Medulla oblongata (tissue), 1 donor: ENCODE data around the gene TRPV5.

ENCODE experiments used
- DNase-seq: peaks from one replicate; pipeline ENCODE4 v3.0.0-alpha.2; 2015; ENCODE audit errors: extremely low spot score

Gene TRPV5

DNA sequence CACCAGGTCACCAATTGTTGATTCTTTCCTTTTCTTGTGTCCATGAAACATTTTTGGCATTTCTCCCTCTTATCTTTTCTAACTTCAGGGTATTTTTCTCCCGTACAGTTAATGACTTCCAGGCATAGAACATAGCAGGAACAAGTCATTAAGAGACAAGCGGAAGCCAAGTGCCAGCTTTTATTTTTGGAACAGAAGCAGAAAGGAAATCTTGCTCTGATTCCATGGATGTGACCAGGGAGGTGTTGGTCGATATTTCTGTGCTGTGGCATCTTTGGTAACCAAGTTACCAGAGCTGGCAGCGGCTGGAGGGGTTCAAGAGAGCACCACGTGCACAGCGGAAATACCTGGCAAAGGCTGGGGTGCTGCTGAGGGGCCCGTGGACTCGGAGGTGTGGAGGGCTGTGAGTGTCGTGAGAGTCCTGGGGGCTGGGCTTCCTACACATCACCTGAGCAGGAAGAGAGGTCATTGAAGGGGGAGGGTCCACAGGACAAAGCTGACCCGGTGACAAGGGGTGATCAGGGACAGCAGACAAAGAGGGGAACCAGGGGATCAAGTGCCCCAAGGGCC, 7.5 kb upstream of the TRPV5 start:
- no peak for DNase-seq

DNA sequence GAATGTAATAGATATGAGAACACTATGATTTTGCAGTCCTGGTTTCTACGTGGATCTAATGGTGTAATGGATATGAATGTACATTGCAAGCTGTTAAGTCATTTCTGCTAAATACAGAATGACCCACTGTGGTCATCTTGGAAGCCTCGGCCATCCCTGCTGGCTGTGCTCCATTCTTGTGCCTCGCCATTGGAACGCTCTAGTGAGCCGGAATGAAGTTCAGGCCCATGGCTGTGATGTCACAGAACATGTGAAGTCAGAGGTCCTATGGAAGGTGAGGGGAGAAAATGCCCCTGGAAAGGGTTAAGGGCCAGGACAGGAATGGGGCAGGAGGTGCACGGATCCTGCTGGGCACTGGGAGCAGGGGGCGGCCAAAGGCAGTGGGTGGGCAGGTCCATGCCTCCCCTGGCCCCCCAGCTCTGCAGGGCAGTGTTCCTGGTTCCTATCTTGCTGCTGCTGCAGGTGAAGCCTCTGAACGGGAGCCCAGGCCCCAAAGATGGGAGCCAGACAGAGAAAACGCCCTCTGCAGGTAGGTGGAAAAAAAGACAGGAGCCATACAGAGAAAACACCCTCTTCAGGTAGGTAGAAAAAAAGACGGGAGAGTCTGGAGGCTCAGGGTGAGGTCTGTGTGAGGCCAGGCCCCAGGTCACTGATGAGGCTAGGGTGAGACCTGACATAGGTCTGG, 5.8 kb upstream of the TRPV5 start, which contains the start of gene LLCFC1:
Gene LLCFC1, plus strand, starts transcription at position 259 of the 685 bp plus-strand sequence. Its CDS starts 138 bp downstream, at position 397.
- DNase-seq: no peak

DNA sequence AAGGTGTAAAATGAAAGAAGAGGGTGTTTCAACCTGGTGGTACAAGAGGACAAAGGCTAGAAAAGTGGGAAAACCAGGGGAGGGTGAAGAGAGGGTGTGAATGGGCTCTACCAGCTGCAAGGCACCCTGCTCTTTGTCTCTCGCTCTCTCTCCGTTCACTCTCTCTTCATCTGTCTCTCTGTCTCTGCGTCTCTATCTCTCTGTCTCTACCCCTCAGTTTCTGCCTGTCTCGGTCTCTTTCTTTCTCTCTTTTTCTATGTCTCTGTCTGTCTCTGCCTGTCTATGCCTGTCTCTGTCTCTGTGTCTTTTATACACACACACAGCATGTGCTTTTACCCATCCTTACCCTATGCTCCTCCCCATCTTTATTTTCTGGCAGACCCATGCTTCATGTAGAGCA, 5.1 kb upstream of the TRPV5 start:
- no peak for DNase-seq

DNA sequence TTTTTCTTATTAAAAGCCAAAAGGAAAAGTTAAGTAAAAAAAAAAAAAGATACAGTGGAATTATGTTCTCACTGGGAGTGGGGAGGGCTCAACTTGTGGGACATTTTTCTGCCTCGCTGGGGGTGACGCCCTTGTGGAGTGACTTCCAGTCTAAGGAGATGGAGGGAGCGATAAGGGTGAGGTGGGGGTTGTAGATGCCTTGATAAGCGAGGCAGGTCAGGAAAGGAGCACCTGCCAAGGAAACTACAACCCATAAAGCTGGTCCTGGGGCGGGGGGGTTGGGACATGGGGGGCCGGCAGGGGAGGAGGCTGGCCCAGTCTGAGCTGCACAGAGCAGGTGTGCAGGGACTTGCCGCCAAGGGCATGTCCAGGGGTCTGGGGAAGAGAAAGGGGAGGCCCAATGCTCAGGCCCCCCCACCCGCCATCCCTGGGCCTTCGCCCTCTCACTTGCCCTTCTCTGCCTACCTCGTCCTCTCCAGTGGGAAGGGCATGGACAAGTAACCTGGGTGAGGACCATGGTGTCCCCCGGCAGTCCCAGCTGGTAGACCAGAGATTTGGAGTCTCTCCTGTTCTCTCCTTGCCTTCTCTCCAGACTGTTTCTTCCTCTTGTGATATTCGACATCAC, 2.5 kb upstream of the TRPV5 start:
- no peak for DNase-seq

- DNase-seq: no peak
Measured at GRCh38 chr7:142934056-142934455, 510 bp upstream of the TRPV5 start.

GRCh38 chr7:142933092-142933475, 462 bp downstream of the TRPV5 start:
- no peak for DNase-seq

GRCh38 chr7:142932386-142933091, 1.0 kb downstream of the TRPV5 start:
- DNase-seq: no peak

DNA sequence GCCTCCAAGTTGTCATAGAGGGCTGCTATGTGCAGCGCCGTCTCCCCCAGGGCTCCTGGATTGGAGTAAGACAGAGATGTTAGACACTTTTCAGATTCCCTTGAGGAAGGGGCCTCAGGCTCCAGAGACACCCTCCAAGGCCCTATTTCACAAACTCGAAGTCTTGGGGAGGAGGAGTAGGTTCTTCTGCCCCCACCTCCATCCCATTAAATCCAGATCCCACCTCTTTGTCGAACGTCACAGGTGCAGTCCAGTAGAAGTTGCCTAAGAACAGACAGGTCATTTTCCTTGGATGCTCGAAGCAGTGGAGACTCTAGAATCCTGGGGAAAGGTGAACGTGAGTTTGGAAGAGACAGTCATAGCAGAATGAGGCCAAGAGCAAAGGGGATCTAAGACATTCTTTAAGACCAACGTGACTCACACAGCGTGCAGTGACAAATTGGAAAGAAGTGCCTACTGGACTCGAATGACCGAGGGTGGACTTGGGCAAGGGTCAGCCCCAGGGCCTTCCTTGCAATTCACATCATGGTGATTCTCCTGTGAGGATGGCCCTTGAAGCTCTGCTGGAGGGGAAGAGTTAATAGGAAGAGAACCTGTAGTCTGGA, 3.3 kb downstream of the TRPV5 start:
- DNase-seq: no peak

DNA sequence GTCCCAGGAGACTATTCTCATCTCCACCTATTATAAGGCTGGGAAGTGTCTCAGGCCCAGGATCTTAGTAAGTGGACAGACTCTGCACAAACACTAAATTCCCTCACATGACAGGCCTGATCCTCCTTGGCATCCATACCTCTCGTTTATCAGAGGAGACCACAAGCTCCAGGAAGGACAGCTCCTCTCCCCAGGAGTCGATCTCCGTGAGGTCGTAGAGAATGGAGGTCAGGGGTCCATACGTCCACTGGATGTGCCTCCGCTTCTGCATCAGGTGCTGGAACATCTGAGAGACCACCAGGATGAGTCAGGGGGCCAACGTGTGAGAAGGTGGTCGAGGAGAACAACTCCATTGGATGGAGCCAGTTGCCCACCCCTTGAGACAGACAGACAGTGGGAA, 5.6 kb downstream of the TRPV5 start:
- no peak for DNase-seq

DNA sequence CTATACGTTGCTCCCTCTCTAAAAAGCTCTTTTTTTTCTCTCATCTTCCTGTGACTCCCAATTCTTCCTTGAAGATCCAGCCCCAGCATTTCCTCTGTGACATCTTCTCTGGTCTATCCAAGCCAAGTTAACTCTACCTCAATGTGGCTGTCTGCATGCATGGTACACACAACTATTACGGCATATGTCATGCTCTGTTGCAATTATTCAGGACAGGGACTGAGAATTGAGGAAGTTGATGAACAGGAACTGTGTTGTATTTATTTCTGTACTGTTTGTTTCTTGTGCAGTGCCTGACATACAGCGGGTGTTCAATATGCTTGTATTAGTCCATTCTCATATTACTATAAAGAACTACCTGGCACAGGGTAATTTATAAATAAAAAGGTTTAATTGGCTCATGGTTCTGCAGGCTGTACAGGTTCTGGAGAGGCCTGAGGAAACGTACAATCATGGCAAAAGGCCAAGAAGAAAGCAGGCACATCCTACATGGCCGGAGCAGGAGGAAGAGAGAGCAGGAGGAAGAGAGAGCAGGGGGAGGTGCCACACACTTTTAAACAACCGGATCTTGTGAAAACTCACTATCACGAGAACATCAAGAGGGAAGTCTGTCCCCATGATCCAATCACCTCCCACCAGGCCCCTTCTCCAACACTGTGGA, 6.3 kb downstream of the TRPV5 start:
- DNase-seq: peak; percentile 30

DNA sequence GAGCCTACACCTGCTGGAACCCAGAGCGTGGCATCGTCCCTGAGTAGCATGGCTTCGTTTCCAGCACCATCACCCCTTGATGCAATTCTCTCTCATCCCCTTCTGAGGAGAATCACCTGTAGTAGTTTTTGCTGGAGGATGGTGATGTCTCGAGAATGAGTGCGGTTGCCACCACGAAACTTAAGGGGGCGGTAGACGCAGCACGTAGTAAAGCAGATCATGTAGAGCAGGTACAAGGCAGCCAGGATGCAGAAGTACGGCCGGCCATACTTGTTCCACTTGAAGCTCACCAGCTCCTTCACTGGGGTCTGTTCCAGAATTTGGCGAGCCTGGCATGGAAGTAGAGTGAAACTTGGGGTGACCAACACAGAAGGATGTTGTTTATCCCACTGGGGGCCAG, 8.1 kb downstream of the TRPV5 start:
- DNase-seq: no peak

DNA sequence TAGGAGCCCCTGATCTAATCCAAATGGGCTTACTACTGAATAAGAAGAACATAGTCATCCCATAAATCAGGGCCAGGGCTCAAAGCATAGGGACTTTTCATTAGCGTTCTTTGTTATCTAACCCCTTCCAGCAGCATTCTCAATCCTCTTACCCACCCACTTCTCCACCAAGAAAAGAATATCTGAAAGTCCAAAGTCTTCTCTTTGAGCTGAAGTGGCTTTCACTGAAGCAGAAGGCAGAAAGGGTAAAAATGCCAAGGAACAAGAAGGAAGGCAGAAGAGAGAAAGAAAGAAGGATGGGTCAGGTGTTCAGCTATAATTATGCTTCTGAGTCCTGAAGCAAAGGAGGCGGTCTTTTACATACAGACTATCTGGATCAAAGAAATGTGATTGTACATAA, 10.2 kb downstream of the TRPV5 start:
- no peak for DNase-seq

GRCh38 chr7:142919656-142920055, 13.9 kb downstream of the TRPV5 start:
- no peak for DNase-seq

DNA sequence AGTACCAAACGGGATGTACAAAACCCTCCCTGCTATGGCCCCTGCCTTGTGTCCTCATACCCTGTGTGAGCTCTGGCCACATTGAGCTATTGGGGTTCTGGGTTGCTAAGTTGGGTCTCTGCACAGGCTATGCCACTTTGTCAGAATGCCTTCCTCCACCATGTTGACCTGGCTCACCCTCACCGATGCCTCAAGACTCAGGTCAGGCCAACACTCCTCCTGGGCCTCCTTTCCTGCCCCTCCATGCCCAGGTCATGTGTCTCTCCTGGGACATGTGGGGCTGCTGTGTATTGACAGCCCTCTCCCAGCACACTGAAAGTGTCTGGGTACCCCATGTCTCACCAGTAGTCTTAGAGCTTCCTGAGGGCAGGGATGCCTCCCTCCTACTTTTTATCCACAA, 14.6 kb downstream of the TRPV5 start:
- DNase-seq: no peak

DNA sequence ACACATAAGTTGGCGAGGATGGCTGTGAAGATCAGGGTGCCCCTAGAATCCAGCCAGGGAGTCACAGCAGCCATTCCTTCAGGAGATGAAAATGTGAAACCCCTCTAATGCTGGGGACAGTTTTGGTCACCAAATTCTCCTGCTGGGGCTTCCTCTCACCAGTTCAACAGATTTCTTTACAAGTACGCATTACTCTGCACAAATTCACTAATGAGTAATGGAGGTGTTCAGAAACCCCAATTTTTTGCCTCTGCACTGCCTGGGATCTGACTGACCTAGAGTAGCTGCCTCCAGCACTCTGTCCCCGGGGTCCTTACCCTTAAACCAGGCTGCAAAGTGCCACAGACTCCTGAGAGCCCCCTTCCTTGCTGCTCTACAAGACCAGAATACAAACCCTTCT, 16.1 kb downstream of the TRPV5 start:
- DNase-seq: no peak

- DNase-seq: no peak
Measured at GRCh38 chr7:142916508-142916907, 17.0 kb downstream of the TRPV5 start.

DNA sequence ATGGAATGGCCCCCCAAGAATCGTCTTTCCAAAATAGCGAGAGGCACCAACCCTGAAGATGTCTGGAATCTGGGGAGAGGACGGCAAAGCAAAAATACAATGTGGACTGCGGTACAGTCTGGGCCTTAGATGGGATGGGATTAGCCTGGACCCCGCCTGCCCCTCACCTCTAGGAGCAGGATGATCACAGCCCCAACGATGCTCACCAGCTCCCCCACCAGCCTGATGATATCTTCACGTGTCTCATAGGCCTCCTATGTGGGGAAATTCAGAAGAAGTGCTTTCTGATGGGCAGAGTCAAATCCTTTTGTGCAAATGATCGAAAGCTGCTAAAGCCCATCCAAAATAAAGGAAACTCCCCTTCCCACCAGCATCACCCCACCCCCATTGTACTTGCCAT, 18.2 kb downstream of the TRPV5 start:
- DNase-seq: no peak

- no peak for DNase-seq
Measured at GRCh38 chr7:142914121-142914520, 19.4 kb downstream of the TRPV5 start.

GRCh38 chr7:142913566-142913965, 20.0 kb downstream of the TRPV5 start:
- no peak for DNase-seq

DNA sequence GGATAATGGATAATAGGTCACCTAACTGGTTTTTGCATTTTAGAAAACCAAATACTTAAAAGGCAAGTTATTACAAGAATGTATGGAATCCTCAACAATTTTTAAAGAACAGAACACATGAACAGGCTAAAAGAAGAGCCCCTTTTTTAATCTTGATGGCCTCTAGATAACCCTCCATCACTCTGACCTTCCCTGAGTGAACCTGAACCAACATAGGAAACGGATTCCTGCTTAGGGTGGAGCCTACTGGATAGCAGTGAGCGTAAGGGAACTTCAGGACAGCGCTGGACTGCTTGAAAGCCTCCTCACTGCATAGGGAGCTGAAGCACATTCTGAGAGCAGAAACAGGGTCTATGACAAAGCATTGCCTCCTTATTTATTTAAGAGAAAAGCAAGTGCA, 20.5 kb downstream of the TRPV5 start:
- DNase-seq: no peak

DNA sequence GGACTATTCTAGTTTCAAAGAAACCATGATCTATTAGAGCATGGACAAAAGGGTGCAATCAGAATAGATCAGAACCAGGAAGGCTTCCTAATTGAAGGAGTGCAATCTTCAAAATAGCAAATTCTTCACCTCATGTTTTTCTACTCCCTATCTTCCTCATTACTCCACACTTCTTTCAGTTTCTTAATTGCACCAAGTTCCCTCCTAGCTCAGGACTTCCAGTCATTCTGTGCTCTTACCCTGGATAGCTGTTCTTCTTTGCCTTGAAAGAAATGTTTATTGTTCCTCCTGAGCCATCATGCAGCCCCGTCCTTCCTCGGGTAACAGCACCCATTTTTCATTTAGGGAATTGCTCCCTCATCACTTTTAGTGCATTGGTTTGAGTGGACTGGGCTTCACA, 23.1 kb downstream of the TRPV5 start:
- DNase-seq: no peak

DNA sequence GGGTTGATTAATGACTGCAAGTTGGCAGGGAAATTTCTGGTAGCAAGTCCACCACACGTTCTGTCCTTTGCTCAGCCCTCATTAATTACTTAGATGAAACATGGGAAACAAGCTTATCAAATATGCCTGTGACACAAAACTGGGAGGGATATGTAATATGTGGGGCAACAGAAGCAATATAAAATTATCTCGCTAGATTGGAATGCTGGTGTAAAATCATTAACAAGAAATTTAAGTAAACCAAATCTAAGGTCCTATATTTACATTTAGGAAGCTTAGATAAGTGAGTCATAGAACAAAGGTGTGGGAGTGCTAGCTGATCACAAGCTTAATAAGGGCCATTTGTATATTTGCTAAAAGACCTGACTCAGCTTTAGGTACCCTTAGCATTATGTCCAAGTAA, 23.5 kb downstream of the TRPV5 start:
- DNase-seq: no peak
